Right lobe of liver (tissue), 4 donors: ENCODE data around the gene DUOX2.

Experiments used
- POLR2A ChIP-seq: fragments of 450-650 bp; IDR thresholded peaks from one replicate; pipeline ENCODE4 v1.6.1; 2017; ENCODE audit warnings: antibody characterized with exemption, mild to moderate bottlenecking
- TF ChIP-seq, protein P1 (sequence below), 4 donors: fragments of 200-600 bp in 3 of 4; fragments of 450-650 bp in 1 of 4; IDR thresholded peaks; one replicate each; pipeline versions ENCODE4 v1.5.1 to v1.8.0; 2016 to 2022; ENCODE audit warnings: antibody characterized with exemption in 4 of 4, mild to moderate bottlenecking in 2 of 4
- donor health status: DM: no; HTN: no; CAD: no.
- donor health status: DM: no; HTN: no; CAD: no.
- donor health status: DM: no; HTN: yes; CAD: no.

DNA sequence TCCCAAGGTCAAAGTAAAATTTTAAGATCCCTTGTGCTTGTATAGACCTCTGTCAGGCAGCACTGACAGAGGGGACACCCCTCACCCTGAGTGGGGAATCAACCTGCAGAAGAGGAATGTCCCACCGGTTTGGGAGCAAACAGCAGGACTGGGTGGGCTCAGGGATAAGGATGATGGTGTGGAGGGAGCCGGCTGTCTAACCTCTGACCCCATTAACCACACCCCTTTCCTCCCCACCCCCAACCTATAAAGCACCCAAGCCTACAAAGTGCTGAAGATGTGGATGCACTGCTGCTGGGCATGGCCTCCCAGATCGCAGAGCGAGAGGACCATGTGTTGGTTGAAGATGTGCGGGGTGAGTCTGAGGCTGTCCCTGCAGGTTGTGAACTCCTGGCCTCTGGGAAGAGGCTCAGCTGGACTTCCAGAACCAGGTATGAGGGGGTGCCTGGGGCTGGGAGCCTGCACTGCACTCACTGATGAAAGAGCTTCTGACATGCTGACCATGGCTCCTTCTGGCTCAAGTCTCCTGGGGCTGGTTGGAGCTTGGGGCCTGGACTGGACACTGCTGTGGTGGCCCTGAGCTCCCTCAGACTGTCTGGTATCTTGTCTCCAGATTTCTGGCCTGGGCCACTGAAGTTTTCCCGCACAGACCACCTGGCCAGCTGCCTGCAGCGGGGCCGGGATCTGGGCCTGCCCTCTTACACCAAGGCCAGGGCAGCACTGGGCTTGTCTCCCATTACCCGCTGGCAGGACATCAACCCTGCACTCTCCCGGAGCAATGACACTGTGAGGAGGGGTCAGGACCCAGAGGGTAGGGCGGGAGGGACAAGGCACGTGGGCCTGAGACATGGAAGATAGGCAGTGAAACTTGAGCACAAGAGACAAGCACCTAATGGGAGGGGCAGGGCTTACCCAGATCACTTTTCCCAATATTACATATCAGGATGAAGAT, 25.1 kb upstream of the DUOX2 start:
- TF ChIP-seq, protein P1, sequence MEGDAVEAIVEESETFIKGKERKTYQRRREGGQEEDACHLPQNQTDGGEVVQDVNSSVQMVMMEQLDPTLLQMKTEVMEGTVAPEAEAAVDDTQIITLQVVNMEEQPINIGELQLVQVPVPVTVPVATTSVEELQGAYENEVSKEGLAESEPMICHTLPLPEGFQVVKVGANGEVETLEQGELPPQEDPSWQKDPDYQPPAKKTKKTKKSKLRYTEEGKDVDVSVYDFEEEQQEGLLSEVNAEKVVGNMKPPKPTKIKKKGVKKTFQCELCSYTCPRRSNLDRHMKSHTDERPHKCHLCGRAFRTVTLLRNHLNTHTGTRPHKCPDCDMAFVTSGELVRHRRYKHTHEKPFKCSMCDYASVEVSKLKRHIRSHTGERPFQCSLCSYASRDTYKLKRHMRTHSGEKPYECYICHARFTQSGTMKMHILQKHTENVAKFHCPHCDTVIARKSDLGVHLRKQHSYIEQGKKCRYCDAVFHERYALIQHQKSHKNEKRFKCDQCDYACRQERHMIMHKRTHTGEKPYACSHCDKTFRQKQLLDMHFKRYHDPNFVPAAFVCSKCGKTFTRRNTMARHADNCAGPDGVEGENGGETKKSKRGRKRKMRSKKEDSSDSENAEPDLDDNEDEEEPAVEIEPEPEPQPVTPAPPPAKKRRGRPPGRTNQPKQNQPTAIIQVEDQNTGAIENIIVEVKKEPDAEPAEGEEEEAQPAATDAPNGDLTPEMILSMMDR (IDR thresholded peaks at IDR 0.05) = no peak
- TF ChIP-seq POLR2A = no peak
